CD4-positive, CD25-positive, alpha-beta regulatory T cell (primary cell): Measurements from ENCODE around the gene CBL. TPM values are rescaled to one million over a fixed set of nuclear protein-coding genes. Genes with fewer than 3 reads are reported as not detected.
"Not testable (repeated sequence)": the region's sequence is repeated elsewhere in the genome, so short reads cannot be mapped to it uniquely, and the experiment has no call there.

Source experiments
- ATAC-seq, 2 donors: fragments of 150-1000 bp; cut with Tn5 transposase; one replicate each; pipeline ENCODE4 v1.10.0; 2021; ENCODE audit warnings: low read depth in 2 of 2, moderate number of reproducible peaks in 2 of 2, moderate library complexity in 1 of 2
- DNase-seq, 3 donors: peaks; one replicate each; pipeline versions ENCODE4 v3.0.0 to v3.0.0-alpha.2; 2012 to 2022; ENCODE audit warnings: mixed read lengths in 1 of 3
- H3K27ac ChIP-seq: one replicate; pipeline ENCODE4 v1.7.0; 2013; ENCODE audit warnings: mild to moderate bottlenecking, low read length; ENCODE audit not compliant: insufficient read depth, poor library complexity, severe bottlenecking
- H3K27me3 ChIP-seq: one replicate; pipeline ENCODE4 v1.7.0; 2013; ENCODE audit warnings: low read length; ENCODE audit not compliant: control insufficient read depth, insufficient read depth
- H3K36me3 ChIP-seq: one replicate; pipeline ENCODE4 v1.7.0; 2013; ENCODE audit warnings: mild to moderate bottlenecking, low read length, moderate library complexity; ENCODE audit not compliant: control insufficient read depth, insufficient read depth
- H3K4me1 ChIP-seq: 2 replicates; pipeline ENCODE4 v1.7.0; 2013; ENCODE audit warnings: mild to moderate bottlenecking, low read length; ENCODE audit not compliant: insufficient read depth, control insufficient read depth, poor library complexity, severe bottlenecking
- H3K4me3 ChIP-seq: one replicate; pipeline ENCODE4 v1.7.0; 2013; ENCODE audit warnings: low read depth, mild to moderate bottlenecking, low read length, moderate library complexity
- H3K9me3 ChIP-seq, 2 experiments: 1 replicate in 1 of 2; 2 replicates in 1 of 2; pipeline ENCODE4 v1.7.0; 2013; ENCODE audit warnings: low read length in 2 of 2, mild to moderate bottlenecking in 1 of 2, moderate library complexity in 1 of 2; ENCODE audit not compliant: control insufficient read depth in 2 of 2
- H3K27ac Mint-ChIP-seq, 3 donors: one replicate each; pipeline ENCODE4 v1.8.0; 2020 to 2022; ENCODE audit warnings: mild to moderate bottlenecking in 3 of 3, mixed read lengths in 3 of 3, moderate library complexity in 2 of 3
- H3K27me3 Mint-ChIP-seq: one replicate; pipeline ENCODE4 v1.8.0; 2022; ENCODE audit warnings: mild to moderate bottlenecking, mixed read lengths
- H3K36me3 Mint-ChIP-seq: one replicate; pipeline ENCODE4 v1.8.0; 2020; ENCODE audit warnings: mixed read lengths
- H3K4me1 Mint-ChIP-seq, 4 donors: one replicate each; pipeline ENCODE4 v1.8.0; 2020 to 2022; ENCODE audit warnings: mixed read lengths in 4 of 4, mild to moderate bottlenecking in 1 of 4
- H3K4me3 Mint-ChIP-seq, 4 donors: one replicate each; pipeline ENCODE4 v1.8.0; 2020 to 2022; ENCODE audit warnings: mild to moderate bottlenecking in 4 of 4, mixed read lengths in 4 of 4, moderate library complexity in 3 of 4
- H3K9me3 Mint-ChIP-seq, 7 donors: one replicate each; pipeline ENCODE4 v1.8.0; 2020 to 2022; ENCODE audit warnings: mixed read lengths in 7 of 7, mild to moderate bottlenecking in 3 of 7, moderate library complexity in 2 of 7
- polyA plus RNA-seq, 4 donors: library from polyadenylated mRNA; unstranded; fragments of 300-500 nt; fragmentation: Illumina TruSeq; gene quantifications; one replicate each; pipeline ENCODE4 v1.2.3, GENCODE V29; 2021
- total RNA-seq: library from RNA; stranded (reverse); gene quantifications from one replicate; pipeline ENCODE4 v1.2.3, GENCODE V29; 2022

The CBL gene
- total and polyA plus RNA-seq, 5 donors from 2014 or later, result 7.9 to 35.6 (median 9.1) TPM

- not testable (repeated sequence) for ATAC-seq
Observed at GRCh38 chr11:119167077-119167458, 39.1 kb upstream of the CBL start.

GRCh38 chr11:119167933-119168332 lies 38.2 kb upstream of the CBL start:
- Histone ChIP-seq H3K4me1 (peaks cover 10% of the 10 kb centered on the region), H3K27ac (peak overlapping the region; percentile 70), H3K4me3 (no peak overlapping the region), H3K9me3 (no peaks in the 10 kb centered on the region), H3K27me3 (no peaks in the 10 kb centered on the region), H3K36me3 (no peaks in the 10 kb centered on the region)
- no peak for ATAC-seq
- no peaks in the 10 kb centered on the region for H3K36me3 Mint-ChIP-seq
- no peaks in the 10 kb centered on the region for H3K9me3 Mint-ChIP-seq
- H3K27me3 Mint-ChIP-seq, result no peaks in the 10 kb centered on the region
- no peak for DNase-seq
- peak overlapping the region; percentile 25 to 74 (median 68) for H3K27ac Mint-ChIP-seq
- H3K4me3 Mint-ChIP-seq, result peak overlapping the region; percentile 81 to 89 (median 86)
- peaks cover 0 to 17% (median 8%) of the 10 kb centered on the region in 4 donors for H3K4me1 Mint-ChIP-seq

More at GRCh38 chr11:119167077-119167458, 39.1 kb upstream of the CBL start:
- H3K9me3 ChIP-seq, H3K27ac Mint-ChIP-seq, H3K27me3 Mint-ChIP-seq, H3K27me3 ChIP-seq, H3K4me1 ChIP-seq, H3K27ac ChIP-seq, H3K9me3 Mint-ChIP-seq, H3K36me3 Mint-ChIP-seq, H3K36me3 ChIP-seq, H3K4me3 ChIP-seq, DNase-seq: not testable (repeated sequence)
- Mint-ChIP-seq H3K4me3 (peak overlapping the region in 2 of 4 donors; percentile 32 to 88), H3K4me1 (peaks cover 0 to 16% (median 8%) of the 10 kb centered on the region in 4 donors)

- ATAC-seq, result peak; percentile 94 to 95
- H3K9me3 Mint-ChIP-seq, result no peaks in the 10 kb centered on the region
- peak within 1 kb of the TSS; percentile 86 to 96 (median 90) for H3K4me3 Mint-ChIP-seq
- DNase-seq, result peak; percentile 69 to 90 (median 82)
- H3K4me1 Mint-ChIP-seq, result peaks cover 0 to 21% (median 8%) of the 10 kb centered on the region in 4 donors
- Histone ChIP-seq H3K4me1 (peaks cover 10% of the 10 kb centered on the region), H3K27ac (peak within 1 kb of the TSS; percentile 70), H3K36me3 (no peaks in the 10 kb centered on the region), H3K4me3 (peak within 1 kb of the TSS; percentile 62), H3K9me3 (no peaks in the 10 kb centered on the region), H3K27me3 (no peaks in the 10 kb centered on the region)
- H3K27me3 Mint-ChIP-seq, result no peaks in the 10 kb centered on the region
- peaks cover 4% of the 10 kb centered on the region for H3K36me3 Mint-ChIP-seq
- H3K27ac Mint-ChIP-seq, result peak within 1 kb of the TSS; percentile 84 to 91 (median 89)
Observed at GRCh38 chr11:119168471-119169281, 37.5 kb upstream of the CBL start, which contains the start of gene NLRX1. Gene NLRX1 (plus strand): TSS chr11:119168725. CDS start chr11:119171404, 2,679 bp downstream.

GRCh38 chr11:119169282-119169719 lies 36.8 kb upstream of the CBL start:
- Histone ChIP-seq H3K36me3 (no peaks in the 10 kb centered on the region), H3K4me1 (peaks cover 10% of the 10 kb centered on the region), H3K27ac (peak overlapping the region; percentile 70), H3K4me3 (peak overlapping the region; percentile 62), H3K9me3 (no peaks in the 10 kb centered on the region), H3K27me3 (no peaks in the 10 kb centered on the region)
- Mint-ChIP-seq H3K4me1 (peaks cover 0 to 23% (median 8%) of the 10 kb centered on the region in 4 donors), H3K4me3 (peak overlapping the region; percentile 86 to 96 (median 90)), H3K27me3 (no peaks in the 10 kb centered on the region), H3K27ac (peak overlapping the region; percentile 84 to 91 (median 89)), H3K36me3 (peaks cover 8% of the 10 kb centered on the region), H3K9me3 (no peaks in the 10 kb centered on the region)
- peak in 1 of 2 donors; percentile 17 for ATAC-seq
- DNase-seq, result peak in 2 of 3 donors; percentile 18 to 73

GRCh38 chr11:119172513-119172912 lies 33.6 kb upstream of the CBL start:
- ATAC-seq (no peak), DNase-seq (no peak)
- no peaks in the 10 kb centered on the region for H3K27me3 Mint-ChIP-seq
- Histone ChIP-seq H3K27ac (no peak overlapping the region), H3K4me3 (no peak overlapping the region), H3K36me3 (no peaks in the 10 kb centered on the region), H3K4me1 (peaks cover 10% of the 10 kb centered on the region), H3K27me3 (no peaks in the 10 kb centered on the region), H3K9me3 (no peaks in the 10 kb centered on the region)
- peaks cover 15% of the 10 kb centered on the region for H3K36me3 Mint-ChIP-seq
- H3K4me1 Mint-ChIP-seq, result peaks cover 5 to 31% (median 8%) of the 10 kb centered on the region in 4 donors
- H3K4me3 Mint-ChIP-seq, result peak overlapping the region in 1 of 4 donors; percentile 65
- no peaks in the 10 kb centered on the region for H3K9me3 Mint-ChIP-seq
- peak overlapping the region in 1 of 3 donors; percentile 5 for H3K27ac Mint-ChIP-seq

GRCh38 chr11:119173453-119173852 lies 32.7 kb upstream of the CBL start:
- no peaks in the 10 kb centered on the region for H3K27me3 Mint-ChIP-seq
- H3K36me3 Mint-ChIP-seq, result peaks cover 15% of the 10 kb centered on the region
- no peaks in the 10 kb centered on the region for H3K36me3 ChIP-seq
- H3K27me3 ChIP-seq, result no peaks in the 10 kb centered on the region
- H3K4me1 Mint-ChIP-seq, result peaks cover 7 to 37% (median 12%) of the 10 kb centered on the region in 4 donors
- peaks cover 20% of the 10 kb centered on the region for H3K4me1 ChIP-seq
- ATAC-seq (no peak), DNase-seq (no peak)
- H3K27ac Mint-ChIP-seq, result peak overlapping the region in 1 of 3 donors; percentile 40
- H3K9me3 Mint-ChIP-seq, result no peaks in the 10 kb centered on the region
- no peaks in the 10 kb centered on the region for H3K9me3 ChIP-seq
- H3K27ac ChIP-seq, result no peak overlapping the region
- H3K4me3 Mint-ChIP-seq, result peak overlapping the region in 2 of 4 donors; percentile 9 to 28
- no peak overlapping the region for H3K4me3 ChIP-seq

GRCh38 chr11:119175493-119176077 lies 30.6 kb upstream of the CBL start:
- peaks cover 21% of the 10 kb centered on the region for H3K36me3 Mint-ChIP-seq
- H3K27me3 ChIP-seq, result no peaks in the 10 kb centered on the region
- no peaks in the 10 kb centered on the region for H3K36me3 ChIP-seq
- H3K4me1 ChIP-seq, result peaks cover 10% of the 10 kb centered on the region
- DNase-seq (no peak), ATAC-seq (no peak)
- H3K27ac ChIP-seq, result no peak overlapping the region
- H3K9me3 Mint-ChIP-seq, result no peaks in the 10 kb centered on the region
- H3K9me3 ChIP-seq, result no peaks in the 10 kb centered on the region
- peaks cover under 1 to 25% (median 10%) of the 10 kb centered on the region in 4 donors for H3K4me1 Mint-ChIP-seq
- peak overlapping the region in 1 of 3 donors; percentile 49 for H3K27ac Mint-ChIP-seq
- no peak overlapping the region for H3K4me3 ChIP-seq
- H3K27me3 Mint-ChIP-seq, result no peaks in the 10 kb centered on the region
- no peak overlapping the region for H3K4me3 Mint-ChIP-seq
